Measurements from ENCODE around the gene TRAF2. TPM values are rescaled to one million over a fixed set of nuclear protein-coding genes. Genes with fewer than 3 reads are reported as not detected.

TRAF2 gene
- total and polyA plus RNA-seq, 9 of the 15 experiments (the other 6 are each of a cell fraction or from before 2014, with no cell fraction given) = 0.24 to 45.2 (median 18.0) TPM

DNA sequence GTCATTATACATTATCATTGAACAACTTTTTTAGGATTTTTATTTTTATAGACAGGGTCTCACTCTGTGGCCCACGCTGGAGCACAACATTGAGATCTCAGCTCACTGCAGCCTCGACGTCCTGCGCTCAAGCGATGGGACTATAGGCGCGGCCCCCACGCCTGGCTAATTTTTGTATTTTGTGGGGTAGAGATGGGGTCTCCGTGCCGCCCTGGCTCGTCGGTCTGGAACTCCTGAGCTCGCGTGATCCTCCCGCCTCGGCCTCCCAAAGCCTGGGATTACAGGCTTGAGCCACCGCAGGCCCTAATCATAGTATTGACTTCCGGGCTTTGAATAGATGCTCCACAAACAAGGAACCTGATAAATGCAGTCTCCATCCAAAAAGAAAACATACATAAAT lies 18.8 kb upstream of the TRAF2 start:
- intact Hi-C loops (cut with micrococcal nuclease) (no loop called here), in situ Hi-C loops (cut with MboI) (no loop called here)
- no TSS peak for BruUV-seq (replicated peaks)
- Histone ChIP-seq H3K36me3 (ENCODE audit: control insufficient read depth, insufficient read depth, low read length) (peaks cover 25% of the 10 kb centered on the region; the same call in 2 of the 3 replicates), H3K4me1 (replicated peaks in 1 of 2; ENCODE audit: control insufficient read depth in 2 of 2, insufficient read depth in 2 of 2, low read length in 2 of 2) (peaks cover 5 to 21% of the 10 kb centered on the region in 2 experiments; a peak in 3 of 5 replicates), H3K9me1 (ENCODE audit: control insufficient read depth, insufficient read depth, low read length) (peaks cover 4% of the 10 kb centered on the region), H3K27ac (ENCODE audit: extremely low read depth, low read depth, low read length) (no peak overlapping the region), H2AFZ (ENCODE audit: low read depth, low read length) (no peak overlapping the region), H3K4me3 (peak overlapping the region; percentile 95; the same call in 1 of the 2 replicates), H3K4me2 (ENCODE audit: insufficient read depth, low read length) (peak overlapping the region; percentile 77), H3K27me3 (ENCODE audit: control insufficient read depth in 2 of 2, insufficient read depth in 2 of 2, low read length in 2 of 2) (no peaks in the 10 kb centered on the region), H4K20me1 (replicated peaks; ENCODE audit: control insufficient read depth, insufficient read depth, low read length) (0 out of 2 replicates have a peak, but pooled peaks cover 6% of the 10 kb centered on the region), H3K9ac (ENCODE audit: insufficient read depth in 1 of 2, low read depth in 2 of 2, low read length in 2 of 2) (peak overlapping the region; percentile 53 to 72; a peak in 2 of 4 replicates), H3K9me3 (replicated peaks; ENCODE audit: control insufficient read depth, insufficient read depth, low read depth, low read length) (no peaks in the 10 kb centered on the region; the same call in 1 of the 2 replicates), H3K79me2 (ENCODE audit: control insufficient read depth, insufficient read depth, low read length) (peaks cover 43% of the 10 kb centered on the region)
- CTCF ChIA-PET (ENCODE audit: low intra/inter-chr PET ratio) = no interaction called here
- 99% methylated on average over 14 of the region's 18 CpGs for WGBS (ENCODE audit: insufficient coverage, low coverage, missing lambda C conversion rate)
- POLR2A ChIA-PET = interaction anchor here (2.3 kb wide), 1 partner anchor 14 kb away, joined by 15 read pairs; no protein-coding TSS in a partner anchor
- no peak for DNase-seq (ENCODE audit: extremely low read depth in 1 of 4, low spot score in 3 of 4)
- FAIRE-seq = no peak
- no peak for ATAC-seq
- TF ChIP-seq OTX1 (CRISPR knock-in tag; IDR thresholded peaks at IDR 0.05) (no peak), MXI1 (IDR thresholded peaks at IDR 0.05; ENCODE audit: low read depth, low read length) (no peak), XRCC5 (IDR thresholded peaks at IDR 0.05; ENCODE audit: low read depth, low read length) (no peak), HMGN3 (IDR thresholded peaks at IDR 0.05; ENCODE audit: borderline replicate concordance, extremely low read depth, insufficient read length, low read depth, low read length) (peak; percentile 21), NR1H2 (CRISPR knock-in tag; IDR thresholded peaks at IDR 0.05) (no peak), MED1 (CRISPR knock-in tag; IDR thresholded peaks at IDR 0.05; ENCODE audit: borderline replicate concordance) (no peak), SAFB2 (IDR thresholded peaks at IDR 0.05; ENCODE audit: borderline replicate concordance, low read depth, low read length, severe bottlenecking) (no peak), EHMT2 (IDR thresholded peaks at IDR 0.05) (no peak), ETV6 (IDR thresholded peaks at IDR 0.05; ENCODE audit: borderline replicate concordance in 1 of 2, low read depth in 2 of 2, low read length in 1 of 2) (no peak), ETV6 (CRISPR knock-in tag; IDR thresholded peaks at IDR 0.05; ENCODE audit: borderline replicate concordance) (no peak), RFX1 (IDR thresholded peaks at IDR 0.05) (no peak), HNRNPK (IDR thresholded peaks at IDR 0.05; ENCODE audit: low read depth, low read length, poor library complexity, severe bottlenecking) (no peak)
- TF ChIP-seq, protein P1, sequence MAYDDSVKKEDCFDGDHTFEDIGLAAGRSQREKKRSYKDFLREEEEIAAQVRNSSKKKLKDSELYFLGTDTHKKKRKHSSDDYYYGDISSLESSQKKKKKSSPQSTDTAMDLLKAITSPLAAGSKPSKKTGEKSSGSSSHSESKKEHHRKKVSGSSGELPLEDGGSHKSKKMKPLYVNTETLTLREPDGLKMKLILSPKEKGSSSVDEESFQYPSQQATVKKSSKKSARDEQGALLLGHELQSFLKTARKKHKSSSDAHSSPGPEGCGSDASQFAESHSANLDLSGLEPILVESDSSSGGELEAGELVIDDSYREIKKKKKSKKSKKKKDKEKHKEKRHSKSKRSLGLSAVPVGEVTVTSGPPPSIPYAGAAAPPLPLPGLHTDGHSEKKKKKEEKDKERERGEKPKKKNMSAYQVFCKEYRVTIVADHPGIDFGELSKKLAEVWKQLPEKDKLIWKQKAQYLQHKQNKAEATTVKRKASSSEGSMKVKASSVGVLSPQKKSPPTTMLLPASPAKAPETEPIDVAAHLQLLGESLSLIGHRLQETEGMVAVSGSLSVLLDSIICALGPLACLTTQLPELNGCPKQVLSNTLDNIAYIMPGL (CRISPR knock-in tag; IDR thresholded peaks at IDR 0.05) = no peak
- TF ChIP-seq, protein P2, sequence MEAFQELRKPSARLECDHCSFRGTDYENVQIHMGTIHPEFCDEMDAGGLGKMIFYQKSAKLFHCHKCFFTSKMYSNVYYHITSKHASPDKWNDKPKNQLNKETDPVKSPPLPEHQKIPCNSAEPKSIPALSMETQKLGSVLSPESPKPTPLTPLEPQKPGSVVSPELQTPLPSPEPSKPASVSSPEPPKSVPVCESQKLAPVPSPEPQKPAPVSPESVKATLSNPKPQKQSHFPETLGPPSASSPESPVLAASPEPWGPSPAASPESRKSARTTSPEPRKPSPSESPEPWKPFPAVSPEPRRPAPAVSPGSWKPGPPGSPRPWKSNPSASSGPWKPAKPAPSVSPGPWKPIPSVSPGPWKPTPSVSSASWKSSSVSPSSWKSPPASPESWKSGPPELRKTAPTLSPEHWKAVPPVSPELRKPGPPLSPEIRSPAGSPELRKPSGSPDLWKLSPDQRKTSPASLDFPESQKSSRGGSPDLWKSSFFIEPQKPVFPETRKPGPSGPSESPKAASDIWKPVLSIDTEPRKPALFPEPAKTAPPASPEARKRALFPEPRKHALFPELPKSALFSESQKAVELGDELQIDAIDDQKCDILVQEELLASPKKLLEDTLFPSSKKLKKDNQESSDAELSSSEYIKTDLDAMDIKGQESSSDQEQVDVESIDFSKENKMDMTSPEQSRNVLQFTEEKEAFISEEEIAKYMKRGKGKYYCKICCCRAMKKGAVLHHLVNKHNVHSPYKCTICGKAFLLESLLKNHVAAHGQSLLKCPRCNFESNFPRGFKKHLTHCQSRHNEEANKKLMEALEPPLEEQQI (IDR thresholded peaks at IDR 0.05) = no peak
- TF ChIP-seq, protein P3, sequence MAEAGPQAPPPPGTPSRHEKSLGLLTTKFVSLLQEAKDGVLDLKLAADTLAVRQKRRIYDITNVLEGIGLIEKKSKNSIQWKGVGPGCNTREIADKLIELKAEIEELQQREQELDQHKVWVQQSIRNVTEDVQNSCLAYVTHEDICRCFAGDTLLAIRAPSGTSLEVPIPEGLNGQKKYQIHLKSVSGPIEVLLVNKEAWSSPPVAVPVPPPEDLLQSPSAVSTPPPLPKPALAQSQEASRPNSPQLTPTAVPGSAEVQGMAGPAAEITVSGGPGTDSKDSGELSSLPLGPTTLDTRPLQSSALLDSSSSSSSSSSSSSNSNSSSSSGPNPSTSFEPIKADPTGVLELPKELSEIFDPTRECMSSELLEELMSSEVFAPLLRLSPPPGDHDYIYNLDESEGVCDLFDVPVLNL (CRISPR knock-in tag; IDR thresholded peaks at IDR 0.05; ENCODE audit: low read depth) = no peak
- TF ChIP-seq, protein P4, sequence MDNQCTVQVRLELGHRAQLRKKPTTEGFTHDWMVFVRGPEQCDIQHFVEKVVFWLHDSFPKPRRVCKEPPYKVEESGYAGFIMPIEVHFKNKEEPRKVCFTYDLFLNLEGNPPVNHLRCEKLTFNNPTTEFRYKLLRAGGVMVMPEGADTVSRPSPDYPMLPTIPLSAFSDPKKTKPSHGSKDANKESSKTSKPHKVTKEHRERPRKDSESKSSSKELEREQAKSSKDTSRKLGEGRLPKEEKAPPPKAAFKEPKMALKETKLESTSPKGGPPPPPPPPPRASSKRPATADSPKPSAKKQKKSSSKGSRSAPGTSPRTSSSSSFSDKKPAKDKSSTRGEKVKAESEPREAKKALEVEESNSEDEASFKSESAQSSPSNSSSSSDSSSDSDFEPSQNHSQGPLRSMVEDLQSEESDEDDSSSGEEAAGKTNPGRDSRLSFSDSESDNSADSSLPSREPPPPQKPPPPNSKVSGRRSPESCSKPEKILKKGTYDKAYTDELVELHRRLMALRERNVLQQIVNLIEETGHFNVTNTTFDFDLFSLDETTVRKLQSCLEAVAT (IDR thresholded peaks at IDR 0.05) = no peak
